GM12874 (cell line): Measurements from ENCODE around the gene CTXN1.

ENCODE experiments used
- CTCF ChIP-seq: IDR thresholded peaks from 2 replicates; pipeline ENCODE4 v1.5.1; 2011; ENCODE audit warnings: low read depth, mild to moderate bottlenecking, control low read depth, low read length, moderate library complexity; ENCODE audit not compliant: insufficient read depth

CTXN1 gene

GRCh38 chr19:7932930-7933300 lies 7.0 kb upstream of the CTXN1 start:
- TF ChIP-seq CTCF, result no peak

- TF ChIP-seq CTCF, result no peak
Observed at GRCh38 chr19:7932276-7932929, 6.5 kb upstream of the CTXN1 start.

GRCh38 chr19:7931221-7932061 lies 5.5 kb upstream of the CTXN1 start:
- TF ChIP-seq CTCF, result no peak

GRCh38 chr19:7930765-7931164 lies 4.8 kb upstream of the CTXN1 start:
- no peak for TF ChIP-seq CTCF

- TF ChIP-seq CTCF, result peak; percentile 67
Observed at GRCh38 chr19:7928741-7929701, 3.1 kb upstream of the CTXN1 start.

- no peak for TF ChIP-seq CTCF
Observed at GRCh38 chr19:7928334-7928706, 2.4 kb upstream of the CTXN1 start.

GRCh38 chr19:7927605-7928333 lies 1.8 kb upstream of the CTXN1 start:
- no peak for TF ChIP-seq CTCF
